Erythroblast (primary cell): Measurements from ENCODE around the gene MTCL1.

ENCODE experiments used
- DNase-seq, 2 experiments: peaks; one replicate each; lab custom pipeline; 2025; lab: John Stamatoyannopoulos, UW
- GATA1 ChIP-seq: IDR thresholded peaks from 2 replicates; pipeline ENCODE4 v1.6.1; 2011; ENCODE audit warnings: low read depth, mild to moderate bottlenecking, control low read depth, low read length, moderate library complexity
- POLR2A ChIP-seq: IDR thresholded peaks from 2 replicates; pipeline ENCODE4 v1.6.1; 2011; ENCODE audit warnings: mild to moderate bottlenecking, low read length

MTCL1 gene

GRCh38 chr18:8797206-8797605 lies 91.8 kb downstream of the MTCL1 start:
- no peak for DNase-seq
- TF ChIP-seq POLR2A (no peak), GATA1 (no peak)

- TF ChIP-seq POLR2A: no peak
- TF ChIP-seq GATA1: no peak
- DNase-seq: no peak
Measured at GRCh38 chr18:8799001-8799400, 93.6 kb downstream of the MTCL1 start.

- DNase-seq: no peak
- no peak for TF ChIP-seq POLR2A
- TF ChIP-seq GATA1: no peak
Measured at GRCh38 chr18:8799596-8800441, 94.5 kb downstream of the MTCL1 start.

GRCh38 chr18:8800445-8800844 lies 95.1 kb downstream of the MTCL1 start:
- TF ChIP-seq GATA1: no peak
- TF ChIP-seq POLR2A: no peak
- DNase-seq: no peak

GRCh38 chr18:8800876-8801262 lies 95.5 kb downstream of the MTCL1 start:
- DNase-seq: no peak
- TF ChIP-seq GATA1: no peak
- TF ChIP-seq POLR2A: no peak

GRCh38 chr18:8801263-8801901 lies 96.0 kb downstream of the MTCL1 start:
- TF ChIP-seq GATA1 (no peak), POLR2A (no peak)
- no peak for DNase-seq

- DNase-seq: no peak
- TF ChIP-seq POLR2A (no peak), GATA1 (no peak)
Measured at GRCh38 chr18:8802017-8802672, 96.8 kb downstream of the MTCL1 start.

GRCh38 chr18:8803063-8803795 lies 97.9 kb downstream of the MTCL1 start:
- TF ChIP-seq GATA1: no peak
- TF ChIP-seq POLR2A: no peak
- DNase-seq: no peak

GRCh38 chr18:8803957-8804356 lies 98.6 kb downstream of the MTCL1 start:
- TF ChIP-seq GATA1: no peak
- no peak for TF ChIP-seq POLR2A
- no peak for DNase-seq

- no peak for TF ChIP-seq GATA1
- no peak for TF ChIP-seq POLR2A
- DNase-seq: no peak
Measured at GRCh38 chr18:8805552-8805951, 100.2 kb downstream of the MTCL1 start.

GRCh38 chr18:8806100-8806797 lies 100.9 kb downstream of the MTCL1 start:
- no peak for TF ChIP-seq GATA1
- no peak for DNase-seq

GRCh38 chr18:8806798-8807487 lies 101.6 kb downstream of the MTCL1 start:
- TF ChIP-seq GATA1 (no peak), POLR2A (no peak)

GRCh38 chr18:8807488-8807805 lies 102.1 kb downstream of the MTCL1 start:
- no peak for DNase-seq
- TF ChIP-seq POLR2A: no peak
- TF ChIP-seq GATA1: no peak

More at GRCh38 chr18:8806798-8807487, 101.6 kb downstream of the MTCL1 start:
- no peak for DNase-seq
